Heart left ventricle (tissue), 16 donors: ENCODE data around the gene UNC13C. TPM values are rescaled to one million over a fixed set of nuclear protein-coding genes. Genes with fewer than 3 reads are reported as not detected.

Experiments
- ATAC-seq, 4 donors: fragments of 200-7000 bp; cut with Tn5 transposase; one replicate each; pipeline ENCODE4 v1.9.1; 2020 to 2022; ENCODE audit warnings: moderate library complexity in 4 of 4, mild to moderate bottlenecking in 3 of 4, moderate number of reproducible peaks in 1 of 4
- DNase-seq, 5 donors: peaks; one replicate each; pipeline ENCODE4 v3.0.0-alpha.2; 2020
- H3K27ac ChIP-seq, 12 donors: fragments of 200-600 bp; sonication (generic) in 4 of 12; one replicate each; pipeline versions ENCODE4 v1.5.0 to v1.8.0; 2016 to 2022; ENCODE audit warnings: mild to moderate bottlenecking in 2 of 12
- H3K27me3 ChIP-seq, 9 donors: fragments of 200-600 bp; sonication (generic) in 2 of 9; one replicate each; pipeline versions ENCODE4 v1.5.1 to v1.8.0; 2016 to 2022; ENCODE audit warnings: mild to moderate bottlenecking in 3 of 9
- H3K36me3 ChIP-seq, 9 donors: fragments of 200-600 bp; sonication (generic) in 2 of 9; one replicate each; pipeline versions ENCODE4 v1.5.0 to v1.8.0; 2018 to 2022; ENCODE audit warnings: mild to moderate bottlenecking in 2 of 9
- H3K4me1 ChIP-seq, 12 donors: fragments of 200-600 bp; sonication (generic) in 4 of 12; one replicate each; pipeline versions ENCODE4 v1.5.0 to v1.8.0; 2016 to 2022; ENCODE audit warnings: mild to moderate bottlenecking in 3 of 12
- H3K4me3 ChIP-seq, 12 donors: fragments of 200-600 bp; sonication (generic) in 4 of 12; one replicate each; pipeline versions ENCODE4 v1.5.0 to v1.8.0; 2017 to 2022; ENCODE audit warnings: mild to moderate bottlenecking in 9 of 12, moderate library complexity in 4 of 12
- H3K9me3 ChIP-seq, 12 donors: fragments of 200-600 bp; sonication (generic) in 4 of 12; one replicate each; pipeline versions ENCODE4 v1.5.0 to v1.8.0; 2016 to 2022; ENCODE audit warnings: mild to moderate bottlenecking in 1 of 12
- POLR2A ChIP-seq, 2 donors: fragments of 450-650 bp; IDR thresholded peaks; one replicate each; pipeline ENCODE4 v1.6.1; 2017; ENCODE audit warnings: antibody characterized with exemption in 2 of 2, mild to moderate bottlenecking in 2 of 2, moderate library complexity in 2 of 2
- WGBS, 4 donors: extraction: QIAGEN DNeasy Blood & Tissue Kit in 2 of 4; methylation state at CpG; one replicate each; pipeline versions ENCODE4 v1.1.5 to v1.1.7; 2013 to 2018; 5-methylcytosine and 5-hydroxymethylcytosine counted together
- intact Hi-C, 10 donors: fragments of 100-400 bp; cut with DNase I; formaldehyde crosslinking; loops; one replicate each; pipeline versions ENCODE4 v1.11.1 to v1.14.2; 2022
- polyA plus RNA-seq, 2 donors: library from polyadenylated mRNA; stranded (reverse); fragments of 200-250 nt; gene quantifications; one replicate each; pipeline ENCODE4 v1.2.3, GENCODE V29; 2013
- total RNA-seq, 9 donors: library from RNA; depleted of rRNA in 2 of 9; stranded (reverse); fragments of >200 nt in 2 of 9; fragmentation: NEBNext Ultra II Directional in 3 of 9; extraction: Animal tissue kit (Norgen Biotek cat#: 25700) in 3 of 9; gene quantifications; one replicate each; pipeline versions ENCODE4 v1.1.0 to v1.2.4, GENCODE V29; 2016 to 2023
- TF ChIP-seq, protein P1 (sequence below), 12 donors: fragments of 200-600 bp; sonication (generic) in 4 of 12; IDR thresholded peaks; one replicate each; pipeline versions ENCODE4 v1.5.0 to v1.8.0; 2018 to 2022; ENCODE audit warnings: antibody characterized with exemption in 12 of 12, mild to moderate bottlenecking in 5 of 12
- donor health status: ischemic (EF 13 %, LVEDD 7.1; RV severe dilation, severe dysfunction).
- donor health status: healthy with polysubstance abuse.
- donor health status: DM: no; HTN: yes; CAD: no.
- donor health status: DM: no; HTN: no; CAD: no.
- donor health status: ischemic (EF 25% LVEDD 6.9; RV normal size, moderate dysfunction).
- donor health status: ischemic (EF 25% LVEDD 5.7; RV mildly dilated, moderate dysfunction).
- donor health status: healthy.
- donor health status: DM: yes; HTN: yes; CAD: no.
- donor health status: ischemic (EF 35%, LVEDD 5.7; RV mildly dilated, moderate dysfunction).
- donor health status: nonischemic (EF 11% LVEDD 7.7; RV severe dilation, severe dysfunction).
- donor health status: DM: yes; HTN: yes; CAD: no.
- donor health status: PGD.
- donor health status: ischemic (EF 29% LVEDD 5.4; RV normal size, mild dysfunction).
- donor health status: nonischemic (EF 23%, LVEDD 6.1; RV moderate dilation, normal function).

The UNC13C gene
- total and polyA plus RNA-seq, 11 donors, result 0.07 to 0.71 (median 0.39) TPM; not detected in 5

GRCh38 chr15:54187325-54187724 lies 209.1 kb downstream of the UNC13C start:
- H3K27me3 ChIP-seq, result no peaks in the 10 kb centered on the region
- no peaks in the 10 kb centered on the region for H3K36me3 ChIP-seq
- TF ChIP-seq POLR2A (IDR thresholded peaks at IDR 0.05), result no peak
- TF ChIP-seq, protein P1, sequence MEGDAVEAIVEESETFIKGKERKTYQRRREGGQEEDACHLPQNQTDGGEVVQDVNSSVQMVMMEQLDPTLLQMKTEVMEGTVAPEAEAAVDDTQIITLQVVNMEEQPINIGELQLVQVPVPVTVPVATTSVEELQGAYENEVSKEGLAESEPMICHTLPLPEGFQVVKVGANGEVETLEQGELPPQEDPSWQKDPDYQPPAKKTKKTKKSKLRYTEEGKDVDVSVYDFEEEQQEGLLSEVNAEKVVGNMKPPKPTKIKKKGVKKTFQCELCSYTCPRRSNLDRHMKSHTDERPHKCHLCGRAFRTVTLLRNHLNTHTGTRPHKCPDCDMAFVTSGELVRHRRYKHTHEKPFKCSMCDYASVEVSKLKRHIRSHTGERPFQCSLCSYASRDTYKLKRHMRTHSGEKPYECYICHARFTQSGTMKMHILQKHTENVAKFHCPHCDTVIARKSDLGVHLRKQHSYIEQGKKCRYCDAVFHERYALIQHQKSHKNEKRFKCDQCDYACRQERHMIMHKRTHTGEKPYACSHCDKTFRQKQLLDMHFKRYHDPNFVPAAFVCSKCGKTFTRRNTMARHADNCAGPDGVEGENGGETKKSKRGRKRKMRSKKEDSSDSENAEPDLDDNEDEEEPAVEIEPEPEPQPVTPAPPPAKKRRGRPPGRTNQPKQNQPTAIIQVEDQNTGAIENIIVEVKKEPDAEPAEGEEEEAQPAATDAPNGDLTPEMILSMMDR (IDR thresholded peaks at IDR 0.05), result no peak
- WGBS, 4 donors, result 69 to 81% (median 69%) methylated on average over 1 of the region's 1 CpG
- DNase-seq (no peak), ATAC-seq (no peak)
- no peaks in the 10 kb centered on the region for H3K4me1 ChIP-seq
- intact Hi-C loops, result no loop called here
- no peak overlapping the region for H3K4me3 ChIP-seq
- H3K27ac ChIP-seq, result no peak overlapping the region
- H3K9me3 ChIP-seq, result peaks cover 0 to 7% (median 0%) of the 10 kb centered on the region in 12 donors

GRCh38 chr15:54197995-54198394 lies 219.8 kb downstream of the UNC13C start:
- H3K27me3 ChIP-seq, result no peaks in the 10 kb centered on the region
- no peaks in the 10 kb centered on the region for H3K4me1 ChIP-seq
- no peak overlapping the region for H3K4me3 ChIP-seq
- no peak for ATAC-seq
- WGBS, 4 donors, result 77 to 90% (median 80%) methylated on average over 1 of the region's 1 CpG
- no peak overlapping the region for H3K27ac ChIP-seq
- no peaks in the 10 kb centered on the region for H3K36me3 ChIP-seq
- H3K9me3 ChIP-seq, result peaks cover 0 to 29% (median 8%) of the 10 kb centered on the region in 12 donors
- no peak for DNase-seq
- intact Hi-C loops, result no loop called here
- TF ChIP-seq, protein P1 (IDR thresholded peaks at IDR 0.05), result no peak
- no peak for TF ChIP-seq POLR2A (IDR thresholded peaks at IDR 0.05)

- Histone ChIP-seq H3K27ac (no peak overlapping the region), H3K27me3 (no peaks in the 10 kb centered on the region), H3K36me3 (no peaks in the 10 kb centered on the region), H3K4me3 (no peak overlapping the region), H3K4me1 (no peaks in the 10 kb centered on the region), H3K9me3 (peaks cover 0 to 9% (median 0%) of the 10 kb centered on the region in 12 donors)
- TF ChIP-seq, protein P1 (IDR thresholded peaks at IDR 0.05), result no peak
- no peak for TF ChIP-seq POLR2A (IDR thresholded peaks at IDR 0.05)
- no peak for ATAC-seq
- intact Hi-C loops, result no loop called here
- 89 to 91% (median 89%) methylated on average over 7 of the region's 7 CpGs for WGBS, 4 donors
- DNase-seq, result no peak
Measured at GRCh38 chr15:54206586-54207321, 228.5 kb downstream of the UNC13C start.

DNA sequence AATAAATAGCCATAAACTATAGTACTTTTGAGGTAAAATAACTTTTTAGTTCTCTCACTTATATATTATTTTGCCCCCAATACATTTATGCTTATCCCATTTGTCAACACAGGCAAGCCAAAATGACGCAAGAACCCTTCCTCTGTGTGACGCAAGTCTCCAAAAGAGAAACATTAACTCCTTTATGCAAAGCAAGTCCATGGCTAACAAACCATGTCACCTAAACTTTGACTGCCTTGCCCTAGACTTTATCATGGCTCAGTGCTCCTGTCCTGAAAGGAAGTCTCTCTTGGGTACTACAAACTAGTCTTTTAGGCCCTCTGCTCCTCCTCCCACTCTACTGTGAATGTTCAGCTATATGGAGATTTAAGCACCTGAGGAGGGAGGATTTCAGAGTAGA lies 230.5 kb downstream of the UNC13C start:
- WGBS, 4 donors, result 63 to 92% (median 81%) methylated on average over 2 of the region's 2 CpGs
- intact Hi-C loops, result no loop called here
- Histone ChIP-seq H3K4me3 (no peak overlapping the region), H3K9me3 (peaks cover 0 to 4% (median 0%) of the 10 kb centered on the region in 12 donors), H3K4me1 (no peaks in the 10 kb centered on the region), H3K36me3 (no peaks in the 10 kb centered on the region), H3K27me3 (no peaks in the 10 kb centered on the region), H3K27ac (no peak overlapping the region)
- DNase-seq (no peak), ATAC-seq (no peak)
- TF ChIP-seq, protein P1 (IDR thresholded peaks at IDR 0.05), result no peak
- TF ChIP-seq POLR2A (IDR thresholded peaks at IDR 0.05), result no peak
